ENCODE data around the gene EHBP1L1.
A peak's percentile ranks its signal among the peaks of the same experiment; 100 is the strongest.

The EHBP1L1 gene

DNA sequence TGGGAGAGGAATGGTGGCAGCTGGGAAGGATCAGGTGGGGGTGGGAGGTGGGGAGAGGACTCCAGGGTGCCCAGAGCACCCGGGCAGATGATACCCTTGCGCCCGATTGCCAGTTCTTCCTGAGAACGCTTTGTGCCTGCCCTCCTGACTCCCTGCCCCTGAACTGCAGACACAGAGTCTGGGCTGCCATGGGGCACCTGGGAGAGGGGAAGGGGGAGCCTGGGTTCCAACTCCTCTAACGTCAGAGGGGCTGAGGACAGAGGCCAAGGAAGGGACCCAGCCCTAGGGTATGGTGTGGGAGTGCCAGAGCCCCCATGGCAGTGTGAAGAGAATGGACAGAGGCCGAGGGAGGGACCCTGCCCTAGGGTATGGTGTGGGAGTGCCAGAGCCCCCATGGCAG is 20.7 kb downstream of the EHBP1L1 start:
- no peak overlapping the region for H3K27ac ChIP-seq
- TF ChIP-seq, protein P1, sequence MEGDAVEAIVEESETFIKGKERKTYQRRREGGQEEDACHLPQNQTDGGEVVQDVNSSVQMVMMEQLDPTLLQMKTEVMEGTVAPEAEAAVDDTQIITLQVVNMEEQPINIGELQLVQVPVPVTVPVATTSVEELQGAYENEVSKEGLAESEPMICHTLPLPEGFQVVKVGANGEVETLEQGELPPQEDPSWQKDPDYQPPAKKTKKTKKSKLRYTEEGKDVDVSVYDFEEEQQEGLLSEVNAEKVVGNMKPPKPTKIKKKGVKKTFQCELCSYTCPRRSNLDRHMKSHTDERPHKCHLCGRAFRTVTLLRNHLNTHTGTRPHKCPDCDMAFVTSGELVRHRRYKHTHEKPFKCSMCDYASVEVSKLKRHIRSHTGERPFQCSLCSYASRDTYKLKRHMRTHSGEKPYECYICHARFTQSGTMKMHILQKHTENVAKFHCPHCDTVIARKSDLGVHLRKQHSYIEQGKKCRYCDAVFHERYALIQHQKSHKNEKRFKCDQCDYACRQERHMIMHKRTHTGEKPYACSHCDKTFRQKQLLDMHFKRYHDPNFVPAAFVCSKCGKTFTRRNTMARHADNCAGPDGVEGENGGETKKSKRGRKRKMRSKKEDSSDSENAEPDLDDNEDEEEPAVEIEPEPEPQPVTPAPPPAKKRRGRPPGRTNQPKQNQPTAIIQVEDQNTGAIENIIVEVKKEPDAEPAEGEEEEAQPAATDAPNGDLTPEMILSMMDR (IDR thresholded peaks at IDR 0.05) = no peak
- TF ChIP-seq ZFX (IDR thresholded peaks at IDR 0.05; ENCODE audit: borderline replicate concordance) = no peak

DNA sequence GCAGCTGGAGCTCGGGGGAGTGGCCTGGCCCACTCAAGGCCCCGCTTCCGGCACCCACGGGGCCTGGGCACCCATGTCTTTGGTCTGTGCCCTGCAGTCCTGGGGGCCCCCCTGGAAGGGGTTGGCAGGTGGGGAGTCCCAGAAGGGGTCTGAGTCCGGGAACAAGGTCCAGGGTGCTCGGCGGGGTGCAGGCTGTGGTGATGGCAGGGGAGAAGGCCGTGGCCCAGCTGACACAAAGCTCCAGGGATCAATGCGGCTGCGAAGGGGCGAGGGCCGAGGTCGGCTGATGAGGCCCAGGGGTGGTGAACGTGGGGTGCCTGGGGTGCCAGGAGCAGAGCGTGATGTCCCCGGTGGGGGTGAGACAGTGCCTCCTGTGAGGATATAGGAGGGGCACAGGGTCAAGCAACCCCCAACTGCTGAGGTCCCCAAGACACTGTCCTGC is 22.4 kb downstream of the EHBP1L1 start:
- no peak overlapping the region for H3K27ac ChIP-seq
- no peak for TF ChIP-seq ZFX (IDR thresholded peaks at IDR 0.05; ENCODE audit: borderline replicate concordance)
- TF ChIP-seq, protein P1 (IDR thresholded peaks at IDR 0.05) = no peak

DNA sequence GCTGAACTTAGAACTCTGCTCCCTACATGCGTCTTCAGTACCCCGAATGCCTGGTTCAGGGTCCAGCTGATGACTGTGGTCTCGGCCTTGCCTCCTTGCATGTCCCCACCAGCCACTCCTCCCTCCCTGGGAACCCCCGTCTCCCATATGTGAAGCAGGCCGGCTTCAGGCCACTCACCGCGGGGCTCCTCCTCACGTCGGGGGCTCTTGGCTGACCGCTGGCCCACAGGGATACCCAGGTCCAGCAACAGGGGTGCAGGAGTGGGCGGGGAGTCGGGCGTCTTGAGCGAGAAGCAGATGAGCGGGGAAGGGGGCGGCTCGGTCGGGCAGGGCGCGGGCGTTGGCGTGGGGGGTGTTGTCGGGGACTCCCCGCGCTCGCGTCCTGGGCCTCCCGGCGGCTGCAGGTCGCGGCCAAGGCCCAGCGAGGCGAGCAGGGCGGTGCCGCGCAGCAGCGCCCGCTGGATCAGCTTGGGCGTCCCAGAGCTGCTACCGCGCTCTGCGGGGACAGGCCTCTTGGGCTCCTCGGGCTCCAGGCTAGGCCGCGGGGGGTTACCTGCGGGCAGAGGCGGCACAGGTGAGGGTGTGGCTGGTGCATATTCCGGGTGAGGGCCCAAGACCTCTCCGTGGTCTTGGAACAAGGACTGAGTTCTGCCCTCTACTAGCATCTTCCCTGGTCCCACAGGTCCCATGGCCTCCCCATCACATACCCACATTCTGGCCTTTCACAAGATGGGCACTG is 23.5 kb downstream of the EHBP1L1 start:
- TF ChIP-seq ZFX (IDR thresholded peaks at IDR 0.05; ENCODE audit: borderline replicate concordance) = no peak
- TF ChIP-seq, protein P1 (IDR thresholded peaks at IDR 0.05) = no peak
- H3K27ac ChIP-seq = no peak overlapping the region

DNA sequence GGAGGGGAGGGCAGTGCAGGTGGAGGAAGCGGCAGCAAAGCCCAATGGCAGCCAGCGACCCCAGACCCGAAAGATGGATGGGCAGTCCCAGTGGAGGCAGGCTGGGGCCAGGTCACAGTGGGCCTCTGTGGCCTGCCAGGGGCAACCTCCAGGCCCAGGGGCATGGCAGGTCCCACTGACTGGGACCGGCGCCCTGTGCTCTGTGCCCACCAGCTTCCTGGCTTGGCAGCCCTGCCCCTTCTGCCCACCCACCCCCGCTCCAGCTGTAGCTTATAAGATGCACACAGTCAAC is 24.0 kb downstream of the EHBP1L1 start:
- H3K27ac ChIP-seq = no peak overlapping the region
- TF ChIP-seq ZFX (IDR thresholded peaks at IDR 0.05; ENCODE audit: borderline replicate concordance) = no peak
- TF ChIP-seq, protein P1 (IDR thresholded peaks at IDR 0.05) = no peak

DNA sequence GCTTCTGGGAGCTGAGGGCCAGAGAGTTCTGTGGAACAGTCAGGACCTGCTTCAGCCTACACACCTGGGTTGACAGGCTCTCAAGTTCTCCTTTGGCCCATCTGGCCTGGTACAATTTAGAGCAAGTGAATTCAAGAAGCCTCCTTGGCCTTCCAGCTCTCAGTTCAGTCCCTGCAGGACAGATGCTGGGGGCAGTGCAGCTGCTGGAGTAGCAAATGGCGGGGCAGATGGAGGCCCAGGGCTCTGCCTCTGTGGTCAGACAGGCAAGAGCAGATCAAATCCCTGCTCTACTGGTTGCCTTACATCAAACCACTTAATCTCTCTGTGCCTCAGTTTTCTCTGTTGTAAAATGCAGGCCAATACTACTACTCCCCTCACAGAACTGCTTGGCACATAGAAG is 28.4 kb downstream of the EHBP1L1 start:
- no peak overlapping the region for H3K27ac ChIP-seq
- TF ChIP-seq, protein P1 (IDR thresholded peaks at IDR 0.05) = no peak

DNA sequence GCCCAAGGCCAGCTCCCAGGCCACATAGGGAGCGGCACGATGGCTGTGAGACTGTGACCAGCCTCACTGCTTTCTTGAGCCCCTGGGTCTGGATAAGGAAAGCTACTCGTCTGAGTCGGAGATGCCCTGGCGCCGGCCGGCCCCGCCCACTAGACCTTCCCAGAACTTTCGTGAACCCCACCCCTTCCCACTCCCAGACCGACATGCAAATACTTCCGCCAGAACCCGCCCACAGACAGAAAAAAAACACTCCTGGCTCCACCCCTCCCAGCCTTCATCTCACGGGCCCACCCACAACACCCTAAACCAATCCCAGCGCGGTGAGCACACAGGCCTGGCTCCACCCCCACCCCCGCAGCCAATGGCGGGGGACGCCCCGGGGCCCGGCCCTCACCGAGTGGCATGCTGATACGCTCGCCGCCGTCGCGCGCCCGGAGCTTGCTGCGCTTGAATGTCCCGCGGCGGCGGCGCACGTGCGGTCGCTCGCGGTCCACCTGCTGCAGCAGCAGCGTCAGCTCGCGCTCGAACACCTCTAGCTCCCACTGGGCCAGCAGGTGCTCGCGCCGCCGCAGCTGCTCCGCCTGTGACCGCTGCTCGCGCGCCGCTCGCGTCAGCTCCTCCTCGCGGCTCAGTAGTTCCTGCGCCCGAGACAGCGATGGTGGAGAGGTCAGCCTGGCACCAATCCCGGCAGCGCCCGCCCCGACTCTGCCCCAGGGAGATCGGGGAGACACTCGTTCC is 31.2 kb downstream of the EHBP1L1 start:
- H3K27ac ChIP-seq = peak overlapping the region; percentile 87
- TF ChIP-seq, protein P1 (IDR thresholded peaks at IDR 0.05) = peak; percentile 11; the same call in 1 of the 2 replicates
- TF ChIP-seq ZFX (IDR thresholded peaks at IDR 0.05; ENCODE audit: borderline replicate concordance) = no peak
